Ovary (tissue), 9 donors: ENCODE data around the gene CCDC194. TPM values are rescaled to one million over a fixed set of nuclear protein-coding genes. Genes with fewer than 3 reads are reported as not detected.
A peak's percentile ranks its signal among the peaks of the same experiment; 100 is the strongest.

ENCODE experiments used
- DNase-seq, 5 donors: peaks; one replicate each; pipeline ENCODE4 v3.0.0-alpha.2; 2019 to 2020
- H3K27ac ChIP-seq, 2 donors: fragments of 200-600 bp; one replicate each; pipeline versions ENCODE4 v1.5.1 to v1.8.0; 2019 to 2022
- H3K27me3 ChIP-seq: fragments of 200-600 bp; one replicate; pipeline ENCODE4 v1.8.0; 2022
- H3K36me3 ChIP-seq: fragments of 200-600 bp; sonication (generic); one replicate; pipeline ENCODE4 v1.5.1; 2019
- H3K4me1 ChIP-seq: one replicate; pipeline ENCODE4 v1.8.1; 2013; ENCODE audit warnings: mild to moderate bottlenecking, moderate library complexity; ENCODE audit not compliant: insufficient read depth
- H3K4me3 ChIP-seq: fragments of 200-600 bp; sonication (generic); one replicate; pipeline ENCODE4 v1.5.1; 2017
- H3K9me3 ChIP-seq, 2 donors: fragments of 200-600 bp in 1 of 2; sonication (generic) in 1 of 2; one replicate each; pipeline versions ENCODE4 v1.5.1 to v1.8.1; 2013 to 2019; ENCODE audit warnings: mild to moderate bottlenecking in 1 of 2, moderate library complexity in 1 of 2
- EP300 ChIP-seq: sonication (generic); formaldehyde crosslinking; IDR thresholded peaks from one replicate; pipeline ENCODE4 v1.6.1; 2017; ENCODE audit warnings: antibody characterized with exemption
- POLR2A ChIP-seq: fragments of 450-650 bp; IDR thresholded peaks from one replicate; pipeline ENCODE4 v1.6.1; 2017; ENCODE audit warnings: antibody characterized with exemption, mild to moderate bottlenecking, moderate library complexity
- WGBS, 3 donors: extraction: QIAGEN DNeasy Blood & Tissue Kit in 1 of 3; methylation state at CpG; one replicate each; pipeline versions ENCODE4 v1.1.5 to v1.1.7; 2013 to 2017; 5-methylcytosine and 5-hydroxymethylcytosine counted together
- intact Hi-C, 4 donors: fragments of 100-400 bp; cut with DNase I; formaldehyde crosslinking; loops; one replicate each; pipeline versions ENCODE4 v1.11.0 to v1.15.1; 2022 to 2023
- polyA plus RNA-seq, 2 donors: library from polyadenylated mRNA; stranded (reverse); fragments of 200-250 nt in 1 of 2; fragments of 350-450 nt in 1 of 2; fragmentation: Illumina TruSeq in 1 of 2; extraction: RNeasy Lipid Tissue Mini Kit (QIAGEN cat#74804) in 1 of 2; gene quantifications; one replicate each; pipeline ENCODE4 v1.2.3, GENCODE V29; 2013 to 2014
- total RNA-seq, 7 donors: library from RNA; depleted of rRNA in 2 of 7; stranded (reverse); fragments of >200 nt in 2 of 7; fragmentation: NEBNext Ultra II Directional in 3 of 7; extraction: Animal tissue kit (Norgen Biotek cat#: 25700) in 3 of 7; gene quantifications; one replicate each; pipeline versions ENCODE4 v1.1.0 to v1.2.4, GENCODE V29; 2016 to 2023
- TF ChIP-seq, protein P1 (sequence below), 3 donors: fragments of 450-650 bp in 2 of 3; fragments of 200-600 bp in 1 of 3; IDR thresholded peaks; one replicate each; pipeline versions ENCODE4 v1.5.1 to v1.8.0; 2016 to 2022; ENCODE audit warnings: antibody characterized with exemption in 3 of 3, mild to moderate bottlenecking in 1 of 3
- donor health status: DM: no; HTN: no; CAD: no; lungs with moderate emphysema.
- donor health status: DM: no; HTN: no; CAD: no.
- donor health status: Bipolar disorder and iron deficiency.
- donor health status: DM: yes; HTN: yes; CAD: no.
- donor health status: DM: no; HTN: no; CAD: no.
- donor health status: DM: yes; HTN: yes; CAD: no.

Gene CCDC194
- total and polyA plus RNA-seq, 9 donors: 0.69 to 13.6 (median 5.7) TPM

DNA sequence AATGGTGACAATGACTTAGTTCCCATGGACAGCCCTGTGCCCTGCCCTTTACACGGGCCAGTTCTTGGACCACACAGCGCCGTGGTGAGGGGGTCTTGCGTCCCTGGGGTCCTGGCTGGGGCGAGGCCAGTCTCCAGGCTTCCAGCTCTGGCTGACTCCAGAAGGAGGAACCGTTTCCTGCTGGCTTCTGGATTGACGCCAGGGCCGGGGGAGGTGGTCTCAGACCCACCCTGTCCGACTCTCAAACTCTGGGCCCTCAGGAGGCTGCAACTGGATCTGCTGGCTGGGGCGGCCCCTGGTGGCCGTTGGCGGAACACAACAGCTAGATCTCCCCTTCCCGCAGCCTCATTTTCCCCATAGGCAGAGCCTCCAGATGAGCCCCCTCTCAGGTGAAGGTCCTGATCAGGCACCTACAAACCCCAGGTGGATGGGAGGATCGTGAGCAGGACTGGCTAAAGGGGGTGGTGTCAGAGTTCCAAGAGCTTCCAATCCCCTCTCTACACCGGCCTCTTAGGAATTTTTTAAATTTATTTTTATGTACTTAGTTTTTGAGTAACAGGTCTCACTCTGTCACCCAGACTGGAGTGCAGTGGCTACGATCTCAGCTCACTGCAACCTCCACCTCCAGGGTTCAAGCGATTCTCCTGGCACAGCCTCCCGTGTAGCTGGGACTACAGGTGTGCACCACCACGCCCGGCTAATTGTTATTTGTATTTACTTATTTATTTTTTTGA is 8.0 kb downstream of the CCDC194 start:
- H3K36me3 ChIP-seq: no peaks in the 10 kb centered on the region
- peak in 4 of 5 donors; percentile 61 to 74 (median 64) for DNase-seq
- H3K27ac ChIP-seq: no peak overlapping the region
- H3K9me3 ChIP-seq: no peaks in the 10 kb centered on the region
- TF ChIP-seq, protein P1, sequence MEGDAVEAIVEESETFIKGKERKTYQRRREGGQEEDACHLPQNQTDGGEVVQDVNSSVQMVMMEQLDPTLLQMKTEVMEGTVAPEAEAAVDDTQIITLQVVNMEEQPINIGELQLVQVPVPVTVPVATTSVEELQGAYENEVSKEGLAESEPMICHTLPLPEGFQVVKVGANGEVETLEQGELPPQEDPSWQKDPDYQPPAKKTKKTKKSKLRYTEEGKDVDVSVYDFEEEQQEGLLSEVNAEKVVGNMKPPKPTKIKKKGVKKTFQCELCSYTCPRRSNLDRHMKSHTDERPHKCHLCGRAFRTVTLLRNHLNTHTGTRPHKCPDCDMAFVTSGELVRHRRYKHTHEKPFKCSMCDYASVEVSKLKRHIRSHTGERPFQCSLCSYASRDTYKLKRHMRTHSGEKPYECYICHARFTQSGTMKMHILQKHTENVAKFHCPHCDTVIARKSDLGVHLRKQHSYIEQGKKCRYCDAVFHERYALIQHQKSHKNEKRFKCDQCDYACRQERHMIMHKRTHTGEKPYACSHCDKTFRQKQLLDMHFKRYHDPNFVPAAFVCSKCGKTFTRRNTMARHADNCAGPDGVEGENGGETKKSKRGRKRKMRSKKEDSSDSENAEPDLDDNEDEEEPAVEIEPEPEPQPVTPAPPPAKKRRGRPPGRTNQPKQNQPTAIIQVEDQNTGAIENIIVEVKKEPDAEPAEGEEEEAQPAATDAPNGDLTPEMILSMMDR (IDR thresholded peaks at IDR 0.05): peak; percentile 44 to 81 (median 67)
- TF ChIP-seq POLR2A (no peak), EP300 (no peak)
- WGBS, 3 donors: 33 to 38% (median 36%) methylated on average over 20 of the region's 20 CpGs
- H3K27me3 ChIP-seq: no peaks in the 10 kb centered on the region
- intact Hi-C loops: loop anchor here (2.0 to 5.0 kb wide), 3 partner anchors 35 to 39 kb away; no protein-coding TSS in a partner anchor
- H3K4me3 ChIP-seq: no peak overlapping the region
- peaks cover 3% of the 10 kb centered on the region for H3K4me1 ChIP-seq

DNA sequence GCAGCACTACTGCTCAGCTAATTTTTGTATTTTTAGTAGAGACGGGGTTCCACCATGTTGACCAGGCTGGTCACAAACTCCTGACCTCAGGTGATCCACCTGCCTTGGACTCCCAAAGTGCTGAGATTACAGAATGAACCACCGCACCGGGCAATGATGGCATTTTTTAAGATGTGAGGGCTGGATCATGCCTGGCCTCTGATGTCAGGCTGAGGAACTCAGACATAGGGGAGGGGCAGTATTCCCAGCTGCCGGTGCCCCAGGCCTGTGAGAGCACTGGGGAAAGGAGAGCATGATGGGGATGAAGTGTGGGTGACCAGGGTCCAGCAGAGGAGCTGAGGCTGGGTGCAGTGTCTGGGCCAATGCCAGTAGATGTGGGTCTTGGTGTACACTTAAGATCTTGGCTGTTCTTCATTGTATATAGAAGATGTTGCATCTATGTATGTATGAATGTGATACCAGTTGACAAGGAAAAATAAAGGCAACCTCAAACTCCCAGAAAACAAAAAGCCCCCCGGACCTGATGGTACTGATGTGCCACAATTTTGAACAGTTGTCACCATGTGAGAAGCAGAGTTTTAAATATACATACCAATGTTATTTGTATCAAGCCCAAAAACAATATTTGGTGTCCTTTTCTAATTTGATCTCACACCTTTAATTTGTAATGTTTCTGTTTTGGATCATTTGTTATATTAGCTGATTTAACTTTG is 13.4 kb downstream of the CCDC194 start:
- 94 to 99% (median 99%) methylated on average over 5 of the region's 5 CpGs for WGBS, 3 donors
- Histone ChIP-seq H3K9me3 (no peaks in the 10 kb centered on the region), H3K36me3 (no peaks in the 10 kb centered on the region), H3K4me3 (no peak overlapping the region), H3K27me3 (no peaks in the 10 kb centered on the region), H3K27ac (no peak overlapping the region), H3K4me1 (peaks cover 1% of the 10 kb centered on the region)
- no peak for TF ChIP-seq EP300
- TF ChIP-seq, protein P1 (IDR thresholded peaks at IDR 0.05): no peak
- TF ChIP-seq POLR2A: no peak
- intact Hi-C loops: no loop called here
- DNase-seq: no peak

DNA sequence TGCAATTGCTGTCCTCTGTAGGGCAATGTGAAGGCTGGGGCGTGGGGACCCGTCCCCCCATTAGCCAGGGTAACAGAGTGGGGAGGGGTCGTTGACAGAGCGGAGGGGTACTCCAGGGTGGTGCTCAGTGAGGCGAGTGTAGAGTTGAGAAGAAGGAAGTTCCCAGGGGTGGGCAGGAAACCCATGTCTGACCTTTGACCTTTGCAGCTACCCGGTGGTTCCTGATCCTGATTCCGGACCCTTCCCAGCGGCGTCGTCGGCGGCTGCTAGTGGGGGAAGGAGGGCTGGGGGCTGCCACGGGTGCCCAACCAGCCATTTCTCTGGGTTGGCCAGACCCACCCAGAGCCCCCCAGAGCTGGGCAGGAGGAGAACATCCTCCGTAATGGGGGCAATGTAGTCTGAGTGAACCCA is 14.8 kb downstream of the CCDC194 start:
- DNase-seq: no peak
- H3K4me1 ChIP-seq: peaks cover 1% of the 10 kb centered on the region
- no peak overlapping the region for H3K27ac ChIP-seq
- H3K27me3 ChIP-seq: no peaks in the 10 kb centered on the region
- H3K9me3 ChIP-seq: no peaks in the 10 kb centered on the region
- 40 to 50% (median 46%) methylated on average over 14 of the region's 14 CpGs for WGBS, 3 donors
- intact Hi-C loops: no loop called here
- H3K4me3 ChIP-seq: no peak overlapping the region
- H3K36me3 ChIP-seq: no peaks in the 10 kb centered on the region
- no peak for TF ChIP-seq EP300
- TF ChIP-seq, protein P1 (IDR thresholded peaks at IDR 0.05): no peak

DNA sequence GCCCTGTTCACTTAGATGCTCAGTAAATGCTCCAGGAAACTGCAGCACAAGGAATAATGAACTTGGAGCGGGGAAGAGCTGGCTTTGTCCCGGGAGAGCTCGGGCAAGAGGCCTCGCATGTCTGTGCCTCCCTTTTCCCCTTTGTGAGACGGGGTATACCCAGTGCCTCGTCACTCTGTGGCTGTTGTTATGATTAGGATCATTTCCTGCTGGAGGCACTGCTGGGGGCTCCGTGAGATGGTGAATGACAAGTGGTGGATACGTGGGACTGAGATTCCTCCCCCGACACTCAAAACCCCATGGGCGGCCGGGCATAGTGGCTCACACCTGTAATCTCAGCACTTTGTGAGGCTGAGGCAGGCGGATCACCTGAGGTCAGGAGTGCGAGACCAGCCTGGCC is 15.7 kb downstream of the CCDC194 start:
- Histone ChIP-seq H3K27me3 (no peaks in the 10 kb centered on the region), H3K4me1 (peaks cover 1% of the 10 kb centered on the region), H3K9me3 (no peaks in the 10 kb centered on the region), H3K36me3 (no peaks in the 10 kb centered on the region), H3K27ac (no peak overlapping the region), H3K4me3 (no peak overlapping the region)
- TF ChIP-seq, protein P1 (IDR thresholded peaks at IDR 0.05): no peak
- no peak for TF ChIP-seq EP300
- no peak for TF ChIP-seq POLR2A
- whole genome bisulfite sequencing, 3 donors: 82 to 88% (median 83%) methylated on average over 13 of the region's 13 CpGs
- intact Hi-C loops: no loop called here
- no peak for DNase-seq
